ENCODE data around the gene LDAH.

The LDAH gene

GRCh38 chr2:20822535-20823490, at the start of gene LDAH:
LDAH (minus strand) TSS chr2:20823101; CDS start chr2:20801463, 21,638 bp downstream.
- peaks cover 30% of the 10 kb centered on the region for H3K4me1 Mint-ChIP-seq (ENCODE audit: low read depth)
- DNase-seq, result peak; percentile 91
- peaks cover 27% of the 10 kb centered on the region for H3K36me3 Mint-ChIP-seq (ENCODE audit: low read depth)
- H3K9me3 Mint-ChIP-seq, result peaks cover 1% of the 10 kb centered on the region
- H3K27me3 Mint-ChIP-seq, result no peaks in the 10 kb centered on the region
- H3K27ac Mint-ChIP-seq, result peak within 1 kb of the TSS; percentile 99
- peak within 1 kb of the TSS; percentile 98 for H3K4me3 Mint-ChIP-seq

- DNase-seq, result peak; percentile 60
- Mint-ChIP-seq H3K27me3 (peaks cover 40% of the 10 kb centered on the region), H3K36me3 (ENCODE audit: low read depth) (no peaks in the 10 kb centered on the region), H3K27ac (peak overlapping the region; percentile 68), H3K9me3 (no peaks in the 10 kb centered on the region), H3K4me1 (ENCODE audit: low read depth) (peaks cover 12% of the 10 kb centered on the region), H3K4me3 (no peak overlapping the region)
Measured at GRCh38 chr2:20868377-20868776, 45.5 kb upstream of the LDAH start.

- Mint-ChIP-seq H3K36me3 (ENCODE audit: low read depth) (no peaks in the 10 kb centered on the region), H3K4me1 (ENCODE audit: low read depth) (peaks cover 2% of the 10 kb centered on the region), H3K27me3 (peaks cover 40% of the 10 kb centered on the region), H3K9me3 (no peaks in the 10 kb centered on the region), H3K27ac (no peak overlapping the region), H3K4me3 (no peak overlapping the region)
- no peak for DNase-seq
Measured at GRCh38 chr2:20862850-20863249, 39.9 kb upstream of the LDAH start.

DNA sequence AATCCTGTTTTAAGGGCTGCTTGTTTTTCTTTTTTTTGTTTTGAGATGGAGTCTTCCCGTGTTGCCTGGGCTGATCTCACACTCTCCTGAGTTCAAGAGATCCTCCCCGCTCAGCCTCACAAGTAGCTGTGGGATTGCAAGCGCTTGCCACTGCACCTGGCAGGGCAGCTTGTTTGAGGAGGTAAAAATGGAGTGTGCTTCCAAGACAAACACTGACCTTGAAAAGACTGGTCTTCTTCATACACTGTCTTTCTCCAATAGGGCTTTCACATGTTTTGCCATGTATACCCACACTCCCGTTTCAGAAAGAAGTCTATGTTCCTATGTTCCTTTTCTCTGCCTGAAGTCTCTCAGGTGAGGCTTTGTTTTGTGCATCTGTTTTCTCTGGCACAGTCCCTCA, 32.6 kb upstream of the LDAH start:
- Mint-ChIP-seq H3K9me3 (no peaks in the 10 kb centered on the region), H3K27ac (no peak overlapping the region), H3K4me3 (no peak overlapping the region), H3K27me3 (peaks cover 16% of the 10 kb centered on the region), H3K4me1 (ENCODE audit: low read depth) (no peaks in the 10 kb centered on the region), H3K36me3 (ENCODE audit: low read depth) (no peaks in the 10 kb centered on the region)
- no peak for DNase-seq

DNA sequence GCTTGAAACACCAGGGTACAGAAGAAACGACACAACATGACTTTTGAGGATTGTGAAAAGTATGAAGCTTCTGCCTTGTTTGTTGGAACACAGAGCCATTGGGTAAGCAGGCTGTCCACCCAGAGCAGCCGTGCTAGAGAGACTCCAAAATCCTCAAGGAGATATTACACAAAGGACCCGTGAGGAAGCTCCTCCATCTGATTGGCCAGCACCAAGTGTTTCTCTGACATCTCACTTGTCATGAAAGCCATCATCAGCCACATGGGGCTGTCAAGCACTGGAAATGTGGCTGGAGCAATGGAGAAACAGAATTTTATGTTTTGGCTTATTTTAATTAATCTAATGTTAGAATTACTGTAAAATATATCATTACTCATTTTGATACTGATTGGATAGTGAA, 29.8 kb upstream of the LDAH start:
- Mint-ChIP-seq H3K27ac (no peak overlapping the region), H3K9me3 (no peaks in the 10 kb centered on the region), H3K4me3 (no peak overlapping the region), H3K4me1 (ENCODE audit: low read depth) (no peaks in the 10 kb centered on the region), H3K27me3 (peaks cover 22% of the 10 kb centered on the region), H3K36me3 (ENCODE audit: low read depth) (no peaks in the 10 kb centered on the region)
- no peak for DNase-seq

DNA sequence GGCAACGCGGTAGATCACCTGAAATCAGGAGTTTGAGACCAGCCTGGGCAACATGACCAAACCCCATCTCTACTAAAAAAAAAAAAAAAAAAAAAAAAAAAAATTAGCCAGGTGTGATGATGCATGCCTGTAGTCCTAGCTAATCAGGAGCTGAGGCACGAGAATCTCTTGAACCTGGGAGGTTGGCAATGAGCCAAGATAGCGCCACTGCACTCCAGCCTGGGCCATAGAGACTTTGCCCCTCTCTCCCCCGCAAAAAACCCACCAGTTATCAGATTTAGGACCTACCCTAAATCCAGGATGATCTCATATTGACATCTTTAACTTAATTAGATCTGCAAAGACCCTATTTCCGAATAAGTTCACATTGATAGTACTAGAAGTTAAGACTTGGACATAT, 29.2 kb upstream of the LDAH start:
- no peaks in the 10 kb centered on the region for H3K9me3 Mint-ChIP-seq

GRCh38 chr2:20844246-20844645, 21.3 kb upstream of the LDAH start:
- H3K36me3 Mint-ChIP-seq (ENCODE audit: low read depth), result no peaks in the 10 kb centered on the region
- H3K27me3 Mint-ChIP-seq, result peaks cover 50% of the 10 kb centered on the region
- no peaks in the 10 kb centered on the region for H3K4me1 Mint-ChIP-seq (ENCODE audit: low read depth)
- H3K9me3 Mint-ChIP-seq, result no peaks in the 10 kb centered on the region
- no peak for DNase-seq
- no peak overlapping the region for H3K27ac Mint-ChIP-seq
- no peak overlapping the region for H3K4me3 Mint-ChIP-seq

More for the DNA sequence above, 29.2 kb upstream of the LDAH start:
- no peak overlapping the region for H3K27ac Mint-ChIP-seq
- H3K4me3 Mint-ChIP-seq, result no peak overlapping the region
- H3K27me3 Mint-ChIP-seq, result peaks cover 25% of the 10 kb centered on the region
- H3K4me1 Mint-ChIP-seq (ENCODE audit: low read depth), result no peaks in the 10 kb centered on the region
- H3K36me3 Mint-ChIP-seq (ENCODE audit: low read depth), result no peaks in the 10 kb centered on the region
- no peak for DNase-seq

GRCh38 chr2:20839052-20839451, 16.2 kb upstream of the LDAH start:
- Mint-ChIP-seq H3K36me3 (ENCODE audit: low read depth) (no peaks in the 10 kb centered on the region), H3K27me3 (peaks cover 66% of the 10 kb centered on the region), H3K4me1 (ENCODE audit: low read depth) (no peaks in the 10 kb centered on the region), H3K4me3 (no peak overlapping the region), H3K27ac (no peak overlapping the region), H3K9me3 (peaks cover 4% of the 10 kb centered on the region)
- DNase-seq, result no peak

GRCh38 chr2:20838016-20838415, 15.1 kb upstream of the LDAH start:
- peaks cover 63% of the 10 kb centered on the region for H3K27me3 Mint-ChIP-seq
- peaks cover 4% of the 10 kb centered on the region for H3K9me3 Mint-ChIP-seq
- no peak overlapping the region for H3K27ac Mint-ChIP-seq
- H3K36me3 Mint-ChIP-seq (ENCODE audit: low read depth), result no peaks in the 10 kb centered on the region
- H3K4me3 Mint-ChIP-seq, result no peak overlapping the region
- no peak for DNase-seq
- no peaks in the 10 kb centered on the region for H3K4me1 Mint-ChIP-seq (ENCODE audit: low read depth)

GRCh38 chr2:20836521-20836920, 13.6 kb upstream of the LDAH start:
- Mint-ChIP-seq H3K4me3 (no peak overlapping the region), H3K9me3 (peaks cover 4% of the 10 kb centered on the region), H3K4me1 (ENCODE audit: low read depth) (no peaks in the 10 kb centered on the region), H3K27ac (no peak overlapping the region), H3K27me3 (peaks cover 56% of the 10 kb centered on the region), H3K36me3 (ENCODE audit: low read depth) (no peaks in the 10 kb centered on the region)
- no peak for DNase-seq

- no peaks in the 10 kb centered on the region for H3K36me3 Mint-ChIP-seq (ENCODE audit: low read depth)
- H3K4me1 Mint-ChIP-seq (ENCODE audit: low read depth), result no peaks in the 10 kb centered on the region
- H3K9me3 Mint-ChIP-seq, result peaks cover 4% of the 10 kb centered on the region
- peaks cover 57% of the 10 kb centered on the region for H3K27me3 Mint-ChIP-seq
- H3K4me3 Mint-ChIP-seq, result no peak overlapping the region
- H3K27ac Mint-ChIP-seq, result no peak overlapping the region
- no peak for DNase-seq
Measured at GRCh38 chr2:20834331-20834730, 11.4 kb upstream of the LDAH start.

DNA sequence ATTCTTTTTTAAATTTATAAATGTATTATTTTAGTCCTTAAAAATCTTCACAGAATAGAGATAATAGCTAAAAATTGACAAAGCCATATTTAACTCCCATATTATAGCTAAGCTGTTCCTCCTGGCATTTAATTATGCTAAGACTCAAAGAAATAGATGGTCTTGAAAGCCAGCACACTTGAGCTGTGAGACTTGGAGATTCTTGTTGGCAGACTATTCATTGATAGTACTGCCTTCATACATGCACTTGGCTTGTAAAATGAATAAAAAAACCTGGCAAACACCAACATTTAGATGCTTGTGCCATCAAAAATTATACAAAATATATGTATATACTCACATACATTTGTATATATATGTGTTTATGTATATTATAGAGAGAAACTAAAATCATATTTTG, 9.7 kb upstream of the LDAH start:
- Mint-ChIP-seq H3K27ac (no peak overlapping the region), H3K27me3 (peaks cover 46% of the 10 kb centered on the region), H3K36me3 (ENCODE audit: low read depth) (no peaks in the 10 kb centered on the region), H3K4me3 (no peak overlapping the region), H3K4me1 (ENCODE audit: low read depth) (no peaks in the 10 kb centered on the region), H3K9me3 (no peaks in the 10 kb centered on the region)
- DNase-seq, result no peak

GRCh38 chr2:20829861-20830260, 7.0 kb upstream of the LDAH start:
- Mint-ChIP-seq H3K27me3 (peaks cover 29% of the 10 kb centered on the region), H3K9me3 (no peaks in the 10 kb centered on the region), H3K36me3 (ENCODE audit: low read depth) (no peaks in the 10 kb centered on the region), H3K4me3 (no peak overlapping the region), H3K4me1 (ENCODE audit: low read depth) (no peaks in the 10 kb centered on the region), H3K27ac (no peak overlapping the region)
- no peak for DNase-seq

GRCh38 chr2:20823917-20824316, 1.0 kb upstream of the LDAH start:
- Mint-ChIP-seq H3K27ac (no peak overlapping the region), H3K4me3 (peak overlapping the region; percentile 48), H3K4me1 (ENCODE audit: low read depth) (peaks cover 20% of the 10 kb centered on the region), H3K36me3 (ENCODE audit: low read depth) (peaks cover 19% of the 10 kb centered on the region), H3K9me3 (peaks cover 1% of the 10 kb centered on the region), H3K27me3 (no peaks in the 10 kb centered on the region)
- DNase-seq, result no peak

DNA sequence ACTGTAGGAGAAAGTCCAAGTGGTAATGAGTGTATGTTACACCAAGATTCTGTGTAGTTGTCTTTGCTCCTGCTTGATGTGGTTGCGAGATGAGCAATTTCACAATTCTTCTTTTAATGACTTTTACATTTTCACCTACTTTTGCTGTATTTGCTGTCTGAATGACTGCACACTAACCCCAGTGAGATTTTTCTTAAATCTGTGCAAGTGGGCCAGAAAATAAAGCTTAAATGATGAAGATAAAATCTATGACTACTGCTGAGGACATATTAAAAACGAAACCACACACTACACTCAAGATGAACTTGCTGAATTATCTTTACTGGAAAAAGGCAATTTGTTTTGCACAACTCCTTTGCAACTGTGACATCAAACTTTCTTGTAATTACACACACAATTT, 4.1 kb downstream of the LDAH start:
- DNase-seq, result no peak
- Mint-ChIP-seq H3K9me3 (peaks cover 1% of the 10 kb centered on the region), H3K27me3 (no peaks in the 10 kb centered on the region), H3K36me3 (ENCODE audit: low read depth) (peaks cover 51% of the 10 kb centered on the region), H3K4me1 (ENCODE audit: low read depth) (peaks cover 46% of the 10 kb centered on the region), H3K4me3 (peak overlapping the region; percentile 27), H3K27ac (peak overlapping the region; percentile 83)

All from activated T-cell treated with anti-CD3 and anti-CD28 coated beads, Interleukin-2, amount 50 U/mL, for 24 hours (primary cell).